Body of pancreas (tissue), 4 donors: ENCODE results near the gene C8B.

Source experiments
- POLR2A ChIP-seq, 3 donors: fragments of 450-650 bp; IDR thresholded peaks; one replicate each; pipeline ENCODE4 v1.6.1; 2016; ENCODE audit warnings: antibody characterized with exemption in 3 of 3, mild to moderate bottlenecking in 2 of 3
- TF ChIP-seq, protein P1 (sequence below), 7 experiments: fragments of 450-650 bp in 4 of 7; fragments of 200-600 bp in 3 of 7; sonication (generic) in 3 of 7; IDR thresholded peaks; one replicate each; pipeline ENCODE4 v1.5.1; 2016 to 2019; ENCODE audit warnings: antibody characterized with exemption in 7 of 7

DNA sequence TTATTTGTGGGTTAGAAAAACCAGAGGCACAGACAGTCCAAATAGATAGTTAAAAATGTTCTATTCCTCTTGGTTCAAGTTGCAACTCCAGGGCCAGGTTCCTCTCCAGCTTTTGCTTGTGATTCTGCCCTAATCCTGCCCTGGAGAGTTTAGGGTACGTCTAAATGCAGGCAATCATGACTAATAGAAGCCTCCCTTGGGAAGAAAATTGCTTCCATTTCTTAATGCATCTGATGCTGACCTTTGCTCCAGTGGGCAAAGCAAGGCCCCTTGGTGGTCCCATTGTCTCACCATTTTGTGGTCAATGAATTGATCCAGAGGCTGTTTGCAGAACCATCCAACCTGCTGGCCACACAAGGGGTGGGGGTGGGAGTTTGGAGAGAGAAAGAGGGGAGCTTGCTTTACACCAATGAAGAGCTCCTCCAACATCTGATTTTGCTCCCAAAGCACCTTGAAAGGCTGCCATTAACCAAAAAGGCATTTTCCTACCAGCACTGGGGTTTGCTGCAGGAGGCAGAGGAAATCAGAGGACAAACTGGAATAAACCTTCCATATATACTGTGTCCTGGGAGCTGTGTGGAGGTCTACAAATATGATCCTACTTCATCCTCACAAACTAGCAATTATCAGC, 31.3 kb downstream of the C8B start:
- TF ChIP-seq, protein P1, sequence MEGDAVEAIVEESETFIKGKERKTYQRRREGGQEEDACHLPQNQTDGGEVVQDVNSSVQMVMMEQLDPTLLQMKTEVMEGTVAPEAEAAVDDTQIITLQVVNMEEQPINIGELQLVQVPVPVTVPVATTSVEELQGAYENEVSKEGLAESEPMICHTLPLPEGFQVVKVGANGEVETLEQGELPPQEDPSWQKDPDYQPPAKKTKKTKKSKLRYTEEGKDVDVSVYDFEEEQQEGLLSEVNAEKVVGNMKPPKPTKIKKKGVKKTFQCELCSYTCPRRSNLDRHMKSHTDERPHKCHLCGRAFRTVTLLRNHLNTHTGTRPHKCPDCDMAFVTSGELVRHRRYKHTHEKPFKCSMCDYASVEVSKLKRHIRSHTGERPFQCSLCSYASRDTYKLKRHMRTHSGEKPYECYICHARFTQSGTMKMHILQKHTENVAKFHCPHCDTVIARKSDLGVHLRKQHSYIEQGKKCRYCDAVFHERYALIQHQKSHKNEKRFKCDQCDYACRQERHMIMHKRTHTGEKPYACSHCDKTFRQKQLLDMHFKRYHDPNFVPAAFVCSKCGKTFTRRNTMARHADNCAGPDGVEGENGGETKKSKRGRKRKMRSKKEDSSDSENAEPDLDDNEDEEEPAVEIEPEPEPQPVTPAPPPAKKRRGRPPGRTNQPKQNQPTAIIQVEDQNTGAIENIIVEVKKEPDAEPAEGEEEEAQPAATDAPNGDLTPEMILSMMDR (IDR thresholded peaks at IDR 0.05) = no peak
- TF ChIP-seq POLR2A (IDR thresholded peaks at IDR 0.05) = no peak
